Epidermal melanocyte (primary cell): ENCODE results near the gene RBM20.
A peak's percentile ranks its signal among the peaks of the same experiment; 100 is the strongest.

Experiments used
- DNase-seq: peaks from one replicate; pipeline ENCODE4 v3.0.0; 2011; ENCODE audit warnings: low spot score; ENCODE audit not compliant: insufficient read length

The RBM20 gene

DNA sequence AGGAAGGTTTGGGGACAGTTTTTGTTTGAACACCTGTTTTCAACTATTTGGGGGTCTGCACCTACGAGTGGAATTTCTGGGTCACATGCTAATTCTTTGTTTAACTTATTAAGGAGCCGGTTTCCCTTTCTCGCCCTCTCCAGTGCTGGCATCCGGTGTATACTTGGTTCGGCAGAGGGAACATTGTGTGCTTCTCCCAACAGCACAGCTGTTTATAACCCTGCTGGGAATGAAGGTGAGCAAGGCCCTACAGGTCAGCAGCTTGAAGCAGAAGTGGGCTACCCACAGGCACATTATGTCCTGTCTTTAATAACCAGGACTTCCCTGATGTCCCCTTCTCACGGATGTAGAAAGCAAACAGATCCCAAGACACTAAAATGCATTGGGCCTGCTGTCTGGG lies 140.1 kb downstream of the RBM20 start:
- no peak for DNase-seq

DNA sequence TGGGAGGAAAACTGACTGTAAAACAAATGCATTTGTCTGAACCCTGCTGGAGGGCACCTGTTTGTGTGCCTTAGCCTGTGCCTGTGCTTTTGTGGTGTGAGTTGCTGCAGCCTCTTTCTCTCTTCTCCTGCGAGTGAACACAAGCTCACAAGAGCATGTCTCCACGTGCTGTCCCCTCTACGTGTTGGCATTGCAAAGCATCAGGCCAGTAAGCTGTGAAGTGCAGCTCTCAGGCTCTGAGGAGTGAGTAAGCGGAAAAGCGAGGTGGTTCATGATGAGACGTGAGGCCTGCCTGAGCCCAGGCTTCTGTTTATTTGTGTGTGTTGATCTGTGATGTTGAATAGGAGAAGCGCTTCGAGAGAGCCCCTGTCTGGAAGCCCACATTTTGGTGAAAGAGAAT lies 142.0 kb downstream of the RBM20 start:
- DNase-seq: no peak

DNA sequence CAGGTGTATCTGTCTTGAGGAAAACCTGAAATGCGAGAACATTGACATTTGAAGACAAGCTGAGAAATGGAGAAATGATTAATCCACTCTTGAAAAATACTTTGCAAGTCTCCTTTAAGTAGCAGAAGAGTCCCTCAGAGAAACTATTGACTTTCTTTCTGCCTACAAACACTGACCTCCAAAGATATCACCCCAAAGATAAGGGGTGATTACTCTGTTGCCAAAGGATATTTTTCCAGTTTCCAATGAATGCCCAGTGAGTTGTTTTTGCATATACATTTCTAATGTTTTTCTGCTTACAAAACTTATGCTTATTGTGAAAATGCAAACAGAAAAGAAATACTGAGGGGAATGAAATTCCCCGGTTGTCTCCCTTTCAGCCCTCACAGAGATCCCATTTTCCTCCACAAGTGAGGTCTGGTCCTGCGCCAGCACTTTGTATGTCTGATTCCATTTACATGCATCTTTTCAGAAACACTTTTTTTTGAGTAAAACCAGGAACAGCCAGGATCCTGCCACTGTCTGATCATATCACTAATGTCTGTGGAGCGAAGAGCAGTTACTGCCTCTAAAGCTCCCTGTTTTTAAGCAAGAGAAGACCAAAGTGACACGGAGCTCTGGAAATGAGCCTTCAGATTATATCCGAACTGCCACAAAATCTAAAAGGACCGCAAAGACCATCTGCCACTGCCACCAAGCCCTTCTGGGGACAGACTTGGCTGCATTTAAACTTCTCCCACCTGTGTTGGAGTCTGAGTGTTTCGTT lies 144.7 kb downstream of the RBM20 start:
- DNase-seq: no peak

DNA sequence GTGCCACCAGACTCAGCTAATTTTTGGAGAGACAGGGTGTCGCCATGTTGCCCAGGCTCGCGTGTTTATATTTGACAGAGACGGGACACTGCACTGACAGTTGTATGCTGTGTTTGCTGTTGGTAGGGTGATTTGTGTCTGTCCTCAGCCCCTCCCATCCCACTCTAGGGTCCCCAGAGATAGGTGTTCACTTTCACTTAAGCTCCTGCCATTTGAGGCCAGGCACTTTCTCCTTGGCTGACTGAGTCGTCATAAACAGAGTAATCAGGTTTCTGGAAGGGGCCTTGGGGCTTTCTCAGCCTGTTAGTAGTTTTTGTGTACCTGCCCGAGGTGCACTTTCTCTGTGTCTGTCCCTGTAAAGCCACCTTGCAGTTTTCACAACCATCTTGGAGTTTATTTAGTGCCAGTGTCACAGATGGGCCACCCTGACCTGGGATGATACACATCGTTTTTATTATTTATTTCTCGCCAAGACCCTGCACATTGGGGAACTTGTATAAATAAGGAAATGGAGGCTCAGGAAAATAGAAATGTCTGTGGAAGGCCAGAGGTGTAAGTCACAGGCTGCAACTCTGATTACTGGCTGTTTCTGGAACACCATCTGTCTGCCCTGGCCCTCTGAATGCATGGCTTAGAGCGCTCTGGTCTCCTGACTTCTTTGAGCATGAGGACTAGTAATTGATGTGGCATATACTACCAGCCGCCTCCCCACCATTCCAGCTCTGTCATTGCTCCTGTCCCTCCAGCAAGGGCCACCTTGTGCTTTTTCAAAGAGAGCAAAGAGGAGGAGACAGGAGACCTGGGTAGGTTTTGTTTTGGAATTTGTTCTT lies 145.7 kb downstream of the RBM20 start:
- DNase-seq: no peak

DNA sequence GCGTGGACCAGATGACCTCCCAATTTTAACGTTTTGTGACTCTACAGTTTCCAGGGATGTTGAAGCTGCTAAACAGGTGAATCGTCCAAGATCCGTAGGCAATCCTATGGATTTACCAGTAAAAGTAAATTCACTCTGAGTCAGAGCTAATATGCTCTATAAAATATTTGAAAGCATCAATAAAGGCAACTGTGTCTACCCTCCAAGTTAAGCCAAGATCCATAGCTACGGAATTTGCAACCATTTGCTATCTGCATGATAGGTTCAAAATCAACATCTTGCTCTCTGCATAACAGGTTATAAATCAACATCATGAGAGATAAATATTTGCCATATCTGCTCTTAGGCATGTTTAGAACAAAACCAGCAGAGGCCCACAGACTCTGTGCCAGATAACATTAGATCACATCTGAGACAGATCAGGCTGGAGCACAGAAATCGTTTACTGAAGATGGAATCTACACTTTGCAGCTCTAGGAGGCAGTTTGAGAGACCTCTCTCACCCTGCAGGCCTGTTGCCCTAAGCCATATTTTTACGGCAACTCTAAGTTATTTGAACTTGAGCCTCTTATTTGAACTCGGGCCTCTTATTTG lies 146.9 kb downstream of the RBM20 start:
- no peak for DNase-seq

DNA sequence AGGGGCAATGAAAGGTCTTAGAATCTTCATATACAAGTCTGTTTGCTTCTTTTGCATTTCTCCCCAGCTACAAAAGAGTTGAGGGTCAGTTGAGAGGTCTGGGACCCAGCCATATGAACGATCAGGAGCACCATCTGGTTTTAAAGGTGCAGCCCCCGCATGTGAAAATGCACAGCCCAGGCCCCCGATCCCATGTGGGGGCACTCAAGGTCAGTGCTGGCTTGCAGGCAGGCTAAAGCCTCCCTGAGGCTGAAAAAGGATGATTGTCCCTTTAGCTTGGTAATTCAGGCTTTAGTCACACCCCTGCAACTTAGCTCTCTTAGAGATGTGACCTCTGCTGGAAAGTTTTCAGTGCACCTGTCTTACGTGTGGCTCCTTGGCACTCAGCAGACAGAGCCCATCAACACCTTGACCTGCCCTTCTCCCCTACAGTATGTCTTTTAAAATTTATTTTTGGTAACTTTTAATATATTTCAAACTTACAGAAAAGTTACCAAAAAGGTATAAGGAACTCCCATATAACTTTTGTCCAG lies 147.5 kb downstream of the RBM20 start:
- no peak for DNase-seq

DNA sequence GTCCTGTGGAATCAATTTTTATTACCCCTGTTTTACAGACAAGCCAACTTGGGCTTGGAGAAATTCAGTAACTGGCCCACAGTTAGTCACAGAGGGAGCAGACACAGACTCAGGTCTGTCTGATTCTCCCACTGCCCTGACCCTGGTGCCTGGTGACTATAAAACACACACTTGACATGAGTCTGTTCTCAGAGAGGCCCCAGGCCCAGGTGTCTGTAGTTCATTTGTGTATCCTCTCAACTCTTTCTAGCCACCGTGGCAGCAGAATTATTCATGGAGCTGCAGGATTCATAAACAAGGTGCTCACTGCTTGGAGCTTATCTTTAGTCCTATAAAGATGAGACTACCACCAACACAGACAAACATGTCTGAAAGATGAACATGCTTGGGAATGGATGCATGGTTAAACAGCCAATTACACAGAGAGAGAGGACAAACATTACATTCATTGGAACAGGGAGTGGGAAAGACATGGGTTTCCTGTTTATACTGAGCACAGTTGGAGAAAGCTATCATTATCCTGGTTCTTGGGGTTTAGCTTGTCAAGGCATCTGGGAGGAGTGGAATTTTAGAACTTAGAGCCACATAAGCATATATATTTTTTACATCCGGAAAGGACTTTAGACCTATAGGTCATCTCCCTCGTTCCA lies 148.5 kb downstream of the RBM20 start:
- DNase-seq: no peak

DNA sequence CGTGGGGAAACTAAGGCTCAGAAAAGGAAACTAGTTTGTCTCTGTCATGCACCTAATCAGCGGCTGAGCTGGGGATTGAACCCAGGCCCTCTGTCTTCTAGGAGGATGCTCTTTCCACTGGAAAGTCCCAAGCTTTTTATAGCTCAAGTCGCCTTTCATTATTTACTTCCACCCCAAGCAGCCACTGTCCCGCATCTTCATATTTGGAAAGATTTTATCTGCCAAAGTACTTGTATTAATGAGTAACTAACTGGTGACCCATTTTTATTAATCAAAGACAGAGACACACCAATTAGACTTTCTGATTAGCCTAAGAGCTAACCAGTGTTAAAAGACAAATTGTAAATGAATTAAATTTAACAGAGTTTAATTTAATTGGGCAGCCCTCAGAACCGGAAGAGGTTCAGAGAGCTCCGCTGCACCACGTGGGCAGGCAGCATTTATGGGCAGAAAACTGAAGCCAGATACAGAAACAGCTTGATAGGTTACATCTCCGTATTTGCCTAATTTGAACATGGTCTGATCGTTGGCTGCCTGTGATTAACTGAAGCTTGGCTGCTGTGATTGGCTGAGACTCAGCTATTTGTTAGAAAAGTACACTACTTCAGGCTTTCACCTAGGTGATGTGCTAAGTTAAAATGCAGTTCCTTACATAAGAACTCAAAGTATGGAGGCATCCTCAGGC lies 149.1 kb downstream of the RBM20 start:
- no peak for DNase-seq

DNA sequence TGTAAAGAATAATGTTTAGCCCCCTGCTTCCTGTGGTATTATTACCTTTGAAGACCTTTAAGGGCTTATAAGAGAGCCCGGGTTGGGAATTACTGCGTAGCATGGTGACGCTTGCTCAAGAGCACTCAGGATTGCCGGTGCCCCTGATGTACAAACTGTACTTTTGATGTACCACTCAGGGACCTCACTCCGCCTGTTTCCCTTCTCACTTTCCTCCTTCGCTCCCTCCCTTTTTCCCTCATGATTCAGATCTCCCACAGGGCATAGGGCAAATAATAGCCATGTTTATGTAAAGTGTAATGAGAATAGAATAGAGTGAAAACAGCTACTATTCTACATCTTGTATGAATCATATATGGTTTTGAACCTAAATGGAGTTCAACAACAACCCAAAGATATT lies 149.8 kb downstream of the RBM20 start:
- DNase-seq: peak; percentile 41

DNA sequence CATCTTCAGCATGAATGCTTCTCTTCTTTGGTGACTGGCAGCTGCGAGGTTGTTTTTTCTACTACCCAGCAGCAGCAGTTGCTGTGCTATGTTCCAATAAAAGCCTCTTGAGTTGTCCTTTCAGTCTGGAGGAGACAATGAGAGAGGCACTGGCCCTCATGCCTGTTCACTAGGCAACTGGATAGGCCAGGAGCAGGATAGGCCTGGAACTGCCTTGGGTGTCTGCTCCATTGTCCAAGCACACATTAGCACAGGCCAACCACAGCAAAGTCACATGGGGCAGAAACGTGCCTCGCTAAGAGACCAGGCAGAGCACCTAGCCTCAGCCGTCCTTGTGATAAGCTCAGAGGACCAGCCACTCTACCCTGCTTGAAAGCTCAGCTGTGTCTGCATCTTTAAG lies 150.7 kb downstream of the RBM20 start:
- DNase-seq: peak; percentile 45

DNA sequence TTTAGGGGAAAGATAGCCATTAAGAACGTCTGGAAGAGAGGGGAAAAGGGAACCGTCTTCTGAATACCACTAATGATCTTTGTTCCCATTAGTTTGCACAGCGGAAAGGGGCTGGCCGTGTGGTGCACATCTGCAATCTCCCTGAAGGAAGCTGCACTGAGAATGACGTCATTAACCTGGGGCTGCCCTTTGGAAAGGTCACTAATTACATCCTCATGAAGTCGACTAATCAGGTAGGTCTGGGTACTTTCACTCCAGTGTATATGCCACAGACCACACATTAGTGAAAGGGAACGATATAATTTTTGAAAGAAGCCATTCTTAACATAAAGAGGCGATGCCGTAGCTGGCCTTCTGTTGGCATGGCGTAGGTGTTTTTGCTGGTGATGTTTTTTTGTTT lies 153.3 kb downstream of the RBM20 start:
- DNase-seq: no peak

DNA sequence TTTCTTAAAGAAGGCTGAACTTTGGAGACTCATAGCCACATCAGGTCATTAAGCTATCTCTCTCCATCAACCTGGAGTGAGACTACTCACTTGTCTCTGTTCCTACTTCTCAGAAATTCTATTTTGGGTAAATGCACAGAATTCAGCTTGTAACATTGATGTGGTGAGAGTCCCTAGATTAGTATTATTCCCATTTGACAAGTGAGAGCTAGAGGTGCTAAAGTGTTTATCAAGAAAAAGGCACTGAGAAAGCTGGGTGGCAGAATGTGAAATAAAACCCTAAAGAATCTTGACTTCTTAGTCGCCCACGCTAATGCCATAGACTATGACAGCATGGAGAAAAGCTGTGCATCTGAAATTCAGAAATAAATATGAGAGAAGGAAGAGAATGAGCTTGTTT lies 154.2 kb downstream of the RBM20 start:
- DNase-seq: no peak

DNA sequence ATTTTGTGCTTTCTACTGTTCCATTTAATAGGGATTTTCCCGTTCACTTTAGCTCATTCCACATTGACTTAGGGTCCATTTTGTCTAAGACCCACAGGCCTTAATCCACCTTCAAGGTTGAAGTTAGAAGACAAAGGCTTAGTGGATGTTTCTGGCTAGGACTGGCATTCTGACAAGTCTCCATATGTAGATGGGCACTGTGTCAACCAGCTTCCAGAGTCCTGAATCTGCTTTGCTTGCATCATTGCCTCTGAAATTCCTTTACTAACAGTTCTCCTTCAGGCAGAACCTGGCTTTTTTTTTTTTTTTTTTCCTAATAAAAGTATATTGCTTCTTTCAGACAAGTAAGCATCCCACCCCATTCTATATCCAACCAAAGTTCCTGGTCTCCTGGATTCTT lies 158.0 kb downstream of the RBM20 start:
- no peak for DNase-seq

DNA sequence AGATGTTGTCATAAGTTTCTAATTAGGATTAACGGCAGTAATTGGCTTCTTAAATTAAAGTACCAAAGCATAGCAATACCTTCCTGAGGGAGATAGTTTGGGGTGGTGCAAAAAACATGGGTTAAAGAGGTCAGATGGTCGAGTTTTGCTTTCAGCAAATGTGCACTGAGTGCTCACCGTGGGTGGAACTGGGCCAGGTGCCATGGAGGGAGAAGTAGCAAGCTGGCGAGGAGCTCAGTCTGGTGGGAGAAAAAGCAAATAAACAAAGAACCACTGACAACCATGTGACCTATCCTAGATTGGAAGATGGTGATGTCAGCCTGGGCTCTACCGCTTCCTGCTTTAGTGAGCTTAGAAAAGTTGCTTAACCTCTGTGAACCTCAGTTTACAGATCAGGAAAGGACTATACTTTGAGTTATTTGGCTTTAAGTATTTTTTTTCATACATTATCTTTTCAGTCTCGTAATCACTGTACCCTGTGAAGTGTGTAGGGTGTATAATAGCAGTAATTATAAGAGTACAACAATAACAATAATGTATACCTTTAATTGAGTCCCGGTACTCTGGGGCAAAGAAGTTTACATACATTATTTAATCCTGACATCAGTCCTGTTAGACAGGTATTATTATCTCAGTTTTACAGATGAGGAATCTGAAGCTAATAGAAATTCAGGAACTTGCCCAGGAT lies 158.6 kb downstream of the RBM20 start:
- DNase-seq: peak; percentile 54

DNA sequence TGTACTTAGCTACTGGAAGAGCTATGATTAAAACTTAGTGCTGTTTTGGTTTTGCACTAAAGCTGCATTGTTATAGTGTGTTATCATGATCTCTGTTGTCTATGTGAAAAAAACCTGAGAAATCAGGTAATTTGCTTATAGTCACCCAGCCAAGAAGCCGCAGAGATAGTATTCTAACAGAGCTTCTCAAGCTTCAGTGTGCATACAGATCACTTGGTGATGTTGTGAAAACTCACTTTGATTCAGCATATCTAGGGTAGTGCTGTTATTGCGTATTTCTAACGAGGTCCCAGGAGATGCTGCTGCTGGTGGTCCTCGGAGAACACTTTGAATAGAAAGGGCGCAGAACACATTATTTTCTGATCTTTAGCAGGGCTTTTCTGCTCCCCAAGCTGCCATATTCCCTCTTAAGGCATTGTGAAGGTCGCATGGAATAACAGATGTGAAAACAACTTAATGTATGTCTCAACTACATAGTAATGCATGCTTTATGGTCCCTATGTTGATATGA lies 159.2 kb downstream of the RBM20 start:
- no peak for DNase-seq

DNA sequence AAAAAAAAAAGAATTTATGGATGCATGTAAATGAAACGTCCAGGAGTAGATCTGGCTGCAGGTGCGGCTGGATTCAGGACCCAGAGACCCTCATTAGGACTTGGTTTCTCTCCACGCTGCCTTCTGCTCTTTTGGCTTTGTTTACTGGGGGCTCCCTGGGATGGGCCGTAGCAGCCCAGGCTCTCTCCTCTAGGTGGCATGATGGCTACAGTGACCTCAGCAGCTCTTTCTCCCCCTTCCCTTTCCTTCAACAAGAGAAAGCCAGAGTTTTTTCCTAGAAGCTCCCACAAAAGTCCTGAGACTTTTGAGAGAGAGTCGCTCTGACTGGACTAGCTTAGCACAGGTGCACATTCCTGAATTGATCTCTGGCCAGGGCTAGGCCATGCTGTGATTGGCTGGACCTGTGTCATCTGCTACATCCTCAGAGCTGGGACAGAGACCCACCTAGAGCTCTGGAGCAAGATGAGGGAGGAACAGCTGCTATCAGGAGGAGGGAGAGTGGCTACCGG lies 159.7 kb downstream of the RBM20 start:
- DNase-seq: peak; percentile 59

DNA sequence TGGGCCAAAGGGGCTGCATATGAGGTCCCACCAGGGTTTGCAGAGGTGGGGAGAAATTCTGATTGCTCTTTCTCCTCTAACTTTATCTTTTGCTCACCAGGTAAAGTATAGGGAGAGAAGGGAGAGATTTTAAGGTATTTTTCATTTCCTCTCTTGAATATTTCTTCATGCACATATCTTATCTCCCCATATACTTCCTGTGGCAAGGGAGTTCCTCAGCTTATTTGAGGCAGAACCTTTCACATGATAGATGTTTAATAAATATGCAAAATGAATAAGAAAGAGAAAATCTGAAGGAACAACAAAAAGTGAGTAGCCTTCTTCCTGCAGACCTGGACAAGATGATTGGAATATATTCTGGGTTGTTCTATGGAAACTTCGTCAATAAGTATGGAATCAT lies 160.2 kb downstream of the RBM20 start:
- DNase-seq: no peak

DNA sequence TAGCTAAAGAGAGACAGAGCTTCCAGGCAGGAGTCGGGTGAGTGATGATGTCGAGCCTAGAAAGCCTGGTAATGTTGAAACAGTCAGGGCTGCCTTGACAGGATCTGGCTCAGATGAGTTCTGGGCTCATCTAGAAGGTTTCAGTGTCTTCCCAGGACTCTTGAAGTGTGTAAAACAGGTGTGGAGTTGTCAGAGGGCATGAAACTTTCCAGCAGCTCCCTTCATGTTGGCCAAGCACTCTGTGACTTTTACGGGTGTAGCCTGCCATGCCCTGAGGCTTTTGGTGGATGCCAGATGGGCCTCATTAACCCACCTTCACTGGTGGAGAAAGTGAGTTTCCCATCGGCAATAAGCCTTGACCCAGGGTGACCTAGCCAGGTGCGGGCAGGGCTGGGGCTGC lies 161.2 kb downstream of the RBM20 start:
- DNase-seq: no peak

DNA sequence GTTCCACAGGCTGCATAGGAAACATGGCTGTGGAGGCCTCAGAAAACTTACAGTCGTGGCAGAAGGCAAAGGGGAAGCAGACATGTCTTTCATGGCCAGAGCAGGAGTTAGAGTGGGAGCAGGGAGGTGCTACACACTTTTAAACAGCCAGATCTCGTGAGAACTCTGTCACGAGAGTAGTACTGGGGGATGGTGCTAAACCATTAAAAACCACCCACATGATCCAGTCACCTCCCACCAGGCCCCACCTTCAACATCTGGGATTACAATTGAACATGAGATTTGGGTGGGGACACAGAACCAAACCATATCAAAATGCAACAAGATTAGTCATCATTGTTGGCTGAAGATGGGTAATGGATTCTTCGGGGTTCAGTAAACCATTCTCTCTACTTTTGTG lies 162.2 kb downstream of the RBM20 start:
- no peak for DNase-seq

DNA sequence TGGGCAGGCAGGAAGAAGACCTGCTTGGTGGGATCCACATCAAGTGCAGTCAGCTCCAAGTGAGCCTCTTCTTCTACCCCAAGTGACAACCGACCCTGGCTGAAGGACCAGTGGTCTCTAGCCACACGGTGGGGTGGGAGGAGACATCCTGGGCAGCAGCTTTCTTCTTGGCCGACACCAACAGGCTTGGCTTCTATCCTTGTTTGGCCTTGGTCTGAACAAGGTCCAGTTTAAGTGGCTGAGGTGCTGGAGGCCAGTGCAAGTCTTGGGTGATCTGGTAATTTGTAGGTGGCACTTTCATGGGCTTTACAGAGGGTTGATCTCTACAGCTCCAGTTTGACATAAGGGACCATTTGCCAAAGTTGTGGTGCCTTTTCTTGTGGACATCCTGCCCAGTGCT lies 164.0 kb downstream of the RBM20 start:
- no peak for DNase-seq
